ENCODE measurements around the gene MSH3.

GRCh38 chr5:80688648-80689420 lies 34.4 kb downstream of the MSH3 start:
- TF ChIP-seq CTCF (IDR thresholded peaks at IDR 0.05; ENCODE audit: insufficient read depth, low read depth, low read length) (no peak), EZH2 (IDR thresholded peaks at IDR 0.05; ENCODE audit: insufficient read depth, low read length) (no peak)
